GM12875 (cell line): ENCODE measurements around the gene CHGA.

Source experiments
- H3K4me3 ChIP-seq: one replicate; pipeline ENCODE4 v1.5.1; 2011; ENCODE audit warnings: low read depth, low read length, control low read depth
- CTCF ChIP-seq: IDR thresholded peaks from 2 replicates; pipeline ENCODE4 v1.5.1; 2011; ENCODE audit warnings: low read depth, mild to moderate bottlenecking, control low read depth, inconsistent platforms, low read length, moderate library complexity, borderline replicate concordance; ENCODE audit not compliant: insufficient read depth

Gene CHGA

GRCh38 chr14:92905667-92906066, 17.3 kb upstream of the CHGA start:
- no peak for TF ChIP-seq CTCF
- H3K4me3 ChIP-seq, result no peak overlapping the region

- TF ChIP-seq CTCF, result no peak
- H3K4me3 ChIP-seq, result no peak overlapping the region
Measured at GRCh38 chr14:92906420-92906819, 16.5 kb upstream of the CHGA start.

GRCh38 chr14:92906823-92907222, 16.1 kb upstream of the CHGA start:
- TF ChIP-seq CTCF, result no peak
- no peak overlapping the region for H3K4me3 ChIP-seq

GRCh38 chr14:92907316-92907911, 15.5 kb upstream of the CHGA start:
- H3K4me3 ChIP-seq, result no peak overlapping the region
- no peak for TF ChIP-seq CTCF

GRCh38 chr14:92914087-92914656, 8.8 kb upstream of the CHGA start:
- no peak overlapping the region for H3K4me3 ChIP-seq
- no peak for TF ChIP-seq CTCF

GRCh38 chr14:92916201-92916600, 6.7 kb upstream of the CHGA start:
- TF ChIP-seq CTCF, result no peak
- no peak overlapping the region for H3K4me3 ChIP-seq
